PC-3 (cell line): ENCODE data around the gene B4GALNT1. TPM values are rescaled to one million over a fixed set of nuclear protein-coding genes. Genes with fewer than 3 reads are reported as not detected.

Experiments used
- ATAC-seq: fragments of 200-7000 bp; cut with Tn5 transposase; 2 replicates; pipeline ENCODE4 v1.9.1; 2020; ENCODE audit warnings: mild to moderate bottlenecking, moderate library complexity
- BruUV-seq: library from RNA; stranded (reverse); fragments of 400-500 nt; replicated peaks from 2 replicates; lab custom pipeline; 2021; lab: Mats Ljungman, UMichigan
- CTCF ChIA-PET: fragments of 300-600 bp; sonication (Branson Sonifier 250); formaldehyde crosslinking; loops from one replicate; lab custom pipeline; 2022; ENCODE audit warnings: antibody characterized with exemption; lab: Charles Lee
- POLR2A ChIA-PET: fragments of 300-600 bp; sonication (Branson Sonifier 250); formaldehyde crosslinking; loops from one replicate; lab custom pipeline; 2022; ENCODE audit warnings: antibody characterized with exemption; ENCODE audit not compliant: unreplicated experiment; lab: Charles Lee
- DNase-seq: peaks from one replicate; pipeline ENCODE4 v3.0.0-alpha.2; 2015
- H2AFZ ChIP-seq: fragments of 300-600 bp; sonication (generic); 2 replicates; pipeline ENCODE4 v1.6.0; 2016; ENCODE audit warnings: antibody characterized with exemption, low read length
- H3F3A ChIP-seq: fragments of 300-600 bp; sonication (generic); one replicate; pipeline ENCODE4 v1.6.0; 2017; ENCODE audit warnings: antibody characterized with exemption, low read length, control low read depth, mild to moderate bottlenecking; ENCODE audit not compliant: unreplicated experiment
- H3K27ac ChIP-seq: fragments of 300-600 bp; sonication (generic); 2 replicates; pipeline ENCODE4 v1.5.1; 2016; ENCODE audit warnings: mild to moderate bottlenecking, low read length
- H3K27me3 ChIP-seq: fragments of 300-600 bp; sonication (generic); 2 replicates; pipeline ENCODE4 v1.6.1; 2016; ENCODE audit warnings: low read length, mixed read lengths
- H3K36me3 ChIP-seq: fragments of 300-600 bp; sonication (generic); 2 replicates; pipeline ENCODE4 v1.6.1; 2016; ENCODE audit warnings: low read depth, mixed run types, low read length, mixed read lengths
- H3K4me1 ChIP-seq: fragments of 300-600 bp; sonication (generic); 2 replicates; pipeline ENCODE4 v1.5.1; 2016; ENCODE audit warnings: low read length; ENCODE audit not compliant: insufficient read depth
- H3K4me2 ChIP-seq: fragments of 300-600 bp; sonication (generic); 2 replicates; pipeline ENCODE4 v1.6.0; 2016; ENCODE audit warnings: low read length
- H3K4me3 ChIP-seq: fragments of 300-600 bp; sonication (generic); 2 replicates; pipeline ENCODE4 v1.5.1; 2016; ENCODE audit warnings: mild to moderate bottlenecking, low read length, mixed read lengths
- H3K79me2 ChIP-seq: fragments of 300-600 bp; sonication (generic); 2 replicates; pipeline ENCODE4 v1.6.1; 2017; ENCODE audit warnings: low read length, mixed read lengths
- H3K9ac ChIP-seq: fragments of 300-600 bp; sonication (generic); 2 replicates; pipeline ENCODE4 v1.6.0; 2016; ENCODE audit warnings: mild to moderate bottlenecking, low read length
- H3K9me2 ChIP-seq: fragments of 300-600 bp; sonication (generic); replicated peaks from 2 replicates; pipeline ENCODE4 v1.6.1; 2016; ENCODE audit warnings: mixed run types, low read length, mixed read lengths
- H3K9me3 ChIP-seq: fragments of 300-600 bp; sonication (generic); 2 replicates; pipeline ENCODE4 v1.6.1; 2016; ENCODE audit warnings: low read length, mixed read lengths
- H4K20me1 ChIP-seq: fragments of 300-600 bp; sonication (generic); 2 replicates; pipeline ENCODE4 v1.6.1; 2016; ENCODE audit warnings: low read length, mixed read lengths
- CTCF ChIP-seq: fragments of 300-600 bp; sonication (generic); conservative IDR thresholded peaks from 2 replicates; pipeline ENCODE4 v1.5.1; 2017; ENCODE audit warnings: antibody characterized with exemption, low read depth, mild to moderate bottlenecking, low read length
- EZH2 ChIP-seq: fragments of 300-600 bp; sonication (generic); IDR thresholded peaks from one replicate; pipeline ENCODE4 v1.6.1; 2017; ENCODE audit warnings: antibody characterized with exemption, mild to moderate bottlenecking, low read length; ENCODE audit not compliant: unreplicated experiment
- EZH2phosphoT487 ChIP-seq: fragments of 300-600 bp; sonication (generic); IDR thresholded peaks from 2 replicates; pipeline ENCODE4 v1.6.1; 2018; ENCODE audit warnings: mild to moderate bottlenecking, antibody characterized with exemption, low read length, borderline replicate concordance
- intact Hi-C: fragments of 100-400 bp; cut with micrococcal nuclease; formaldehyde crosslinking; loops from 2 replicates; pipeline ENCODE4 v1.9.0; 2023
- total RNA-seq: library from RNA; depleted of rRNA; stranded (reverse); fragments of >200 nt; gene quantifications from 2 replicates; pipeline ENCODE4 v1.2.3, GENCODE V29; 2014

Gene B4GALNT1
- total RNA-seq, 1 experiment from 2014 or later, result 39.0 TPM

- no peak overlapping the region for H3K27ac ChIP-seq
- H2AFZ ChIP-seq, result no peak overlapping the region
- H3K79me2 ChIP-seq, result no peaks in the 10 kb centered on the region
- H3K4me1 ChIP-seq, result no peaks in the 10 kb centered on the region
- no peak overlapping the region for H3K4me2 ChIP-seq
- POLR2A ChIA-PET, result no interaction called here
- H4K20me1 ChIP-seq, result no peaks in the 10 kb centered on the region
- BruUV-seq, result no TSS peak
- H3K27me3 ChIP-seq, result peaks cover 15% of the 10 kb centered on the region
- no peaks in the 10 kb centered on the region for H3F3A ChIP-seq
- H3K9me3 ChIP-seq, result no peaks in the 10 kb centered on the region
- CTCF ChIA-PET, result no interaction called here
- H3K9ac ChIP-seq, result no peak overlapping the region
- H3K36me3 ChIP-seq, result no peaks in the 10 kb centered on the region
- no peak for ATAC-seq
- DNase-seq, result no peak
- TF ChIP-seq CTCF, result no peak
- no peak for TF ChIP-seq EZH2
- TF ChIP-seq EZH2phosphoT487, result no peak
- no peak overlapping the region for H3K4me3 ChIP-seq
- intact Hi-C loops, result no loop called here
- no peaks in the 10 kb centered on the region for H3K9me2 ChIP-seq
Measured at GRCh38 chr12:57617942-57618341, 15.1 kb downstream of the B4GALNT1 start.

GRCh38 chr12:57616383-57617101 lies 16.5 kb downstream of the B4GALNT1 start:
- intact Hi-C loops, result no loop called here
- DNase-seq, result no peak
- Histone ChIP-seq H3K27me3 (peaks cover 15% of the 10 kb centered on the region), H3K4me2 (no peak overlapping the region), H3K79me2 (no peaks in the 10 kb centered on the region), H3K4me3 (no peak overlapping the region), H4K20me1 (no peaks in the 10 kb centered on the region), H3F3A (no peaks in the 10 kb centered on the region), H3K9ac (no peak overlapping the region), H3K9me3 (no peaks in the 10 kb centered on the region), H3K9me2 (no peaks in the 10 kb centered on the region), H3K4me1 (peaks cover 6% of the 10 kb centered on the region; the same call in 1 of the 2 replicates), H3K36me3 (no peaks in the 10 kb centered on the region), H2AFZ (no peak overlapping the region), H3K27ac (no peak overlapping the region)
- BruUV-seq, result no TSS peak
- no peak for ATAC-seq
- POLR2A ChIA-PET, result no interaction called here
- TF ChIP-seq CTCF (no peak), EZH2 (no peak), EZH2phosphoT487 (no peak)
- CTCF ChIA-PET, result no interaction called here

- H3K9ac ChIP-seq, result no peak overlapping the region
- H3K79me2 ChIP-seq, result no peaks in the 10 kb centered on the region
- no peaks in the 10 kb centered on the region for H3K9me3 ChIP-seq
- DNase-seq (no peak), ATAC-seq (no peak)
- no peak overlapping the region for H3K27ac ChIP-seq
- H2AFZ ChIP-seq, result no peak overlapping the region
- H3K9me2 ChIP-seq, result no peaks in the 10 kb centered on the region
- ChIA-PET CTCF (no interaction called here), POLR2A (no interaction called here)
- no peaks in the 10 kb centered on the region for H3F3A ChIP-seq
- H3K36me3 ChIP-seq, result no peaks in the 10 kb centered on the region
- H3K4me2 ChIP-seq, result no peak overlapping the region
- H4K20me1 ChIP-seq, result no peaks in the 10 kb centered on the region
- TF ChIP-seq EZH2phosphoT487 (no peak), EZH2 (no peak), CTCF (no peak)
- no TSS peak for BruUV-seq
- peaks cover 9% of the 10 kb centered on the region; the same call in 1 of the 2 replicates for H3K4me1 ChIP-seq
- peaks cover 7% of the 10 kb centered on the region; the same call in 1 of the 2 replicates for H3K27me3 ChIP-seq
- intact Hi-C loops, result no loop called here
- no peak overlapping the region for H3K4me3 ChIP-seq
Measured at GRCh38 chr12:57615637-57616036, 17.4 kb downstream of the B4GALNT1 start.
